ENCODE measurements around the gene HIPK1.
"Not testable (repeated sequence)": the region's sequence is repeated elsewhere in the genome, so short reads cannot be mapped to it uniquely, and the experiment has no call there.

The HIPK1 gene

GRCh38 chr1:113948151-113948550, 19.0 kb downstream of the HIPK1 start:
- H3K36me3 ChIP-seq (ENCODE audit: insufficient read depth, low read depth, low read length); H3K4me3 ChIP-seq (ENCODE audit: low read length); H3K27me3 ChIP-seq (ENCODE audit: insufficient read depth, low read length); H3K27ac ChIP-seq (ENCODE audit: low read length); H3K9me3 ChIP-seq (ENCODE audit: insufficient read depth, low read depth, low read length); H3K9ac ChIP-seq (ENCODE audit: low read depth, low read length): not testable (repeated sequence)
- peaks cover 11% of the 10 kb centered on the region; the same call in 1 of the 2 replicates for H3K4me1 ChIP-seq (ENCODE audit: insufficient read depth, low read length)

- Histone ChIP-seq H3K27ac (ENCODE audit: low read length) (no peak overlapping the region), H3K4me1 (ENCODE audit: insufficient read depth, low read length) (peaks cover 11% of the 10 kb centered on the region; the same call in 1 of the 2 replicates), H3K4me3 (ENCODE audit: low read length) (no peak overlapping the region), H3K9me3 (ENCODE audit: insufficient read depth, low read depth, low read length) (no peaks in the 10 kb centered on the region), H3K9ac (ENCODE audit: low read depth, low read length) (no peak overlapping the region), H3K36me3 (ENCODE audit: insufficient read depth, low read depth, low read length) (no peaks in the 10 kb centered on the region; the same call in 1 of the 2 replicates), H3K27me3 (ENCODE audit: insufficient read depth, low read length) (no peaks in the 10 kb centered on the region)
Measured at GRCh38 chr1:113949007-113949406, 19.9 kb downstream of the HIPK1 start.

- Histone ChIP-seq H3K4me3 (ENCODE audit: low read length) (no peak overlapping the region), H3K27me3 (ENCODE audit: insufficient read depth, low read length) (no peaks in the 10 kb centered on the region), H3K9me3 (ENCODE audit: insufficient read depth, low read depth, low read length) (no peaks in the 10 kb centered on the region), H3K27ac (ENCODE audit: low read length) (no peak overlapping the region), H3K4me1 (ENCODE audit: insufficient read depth, low read length) (peaks cover 10% of the 10 kb centered on the region; the same call in 1 of the 2 replicates), H3K36me3 (ENCODE audit: insufficient read depth, low read depth, low read length) (peaks cover 15% of the 10 kb centered on the region), H3K9ac (ENCODE audit: low read depth, low read length) (no peak overlapping the region)
Measured at GRCh38 chr1:113950908-113951307, 21.8 kb downstream of the HIPK1 start.

GRCh38 chr1:113951719-113952118, 22.6 kb downstream of the HIPK1 start:
- Histone ChIP-seq H3K9me3 (ENCODE audit: insufficient read depth, low read depth, low read length) (no peaks in the 10 kb centered on the region), H3K36me3 (ENCODE audit: insufficient read depth, low read depth, low read length) (peaks cover 20% of the 10 kb centered on the region), H3K4me3 (ENCODE audit: low read length) (no peak overlapping the region), H3K9ac (ENCODE audit: low read depth, low read length) (no peak overlapping the region), H3K4me1 (ENCODE audit: insufficient read depth, low read length) (0 out of 2 replicates have a peak, but pooled peaks cover 6% of the 10 kb centered on the region), H3K27ac (ENCODE audit: low read length) (no peak overlapping the region), H3K27me3 (ENCODE audit: insufficient read depth, low read length) (no peaks in the 10 kb centered on the region)

GRCh38 chr1:113957984-113958383, 28.9 kb downstream of the HIPK1 start:
- H3K4me3 ChIP-seq (ENCODE audit: low read length): no peak overlapping the region
- H3K27me3 ChIP-seq (ENCODE audit: insufficient read depth, low read length): no peaks in the 10 kb centered on the region
- no peak overlapping the region for H3K27ac ChIP-seq (ENCODE audit: low read length)
- no peaks in the 10 kb centered on the region for H3K9me3 ChIP-seq (ENCODE audit: insufficient read depth, low read depth, low read length)
- H3K4me1 ChIP-seq (ENCODE audit: insufficient read depth, low read length): no peaks in the 10 kb centered on the region
- H3K9ac ChIP-seq (ENCODE audit: low read depth, low read length): no peak overlapping the region
- peaks cover 61% of the 10 kb centered on the region for H3K36me3 ChIP-seq (ENCODE audit: insufficient read depth, low read depth, low read length)

GRCh38 chr1:113958691-113959090, 29.6 kb downstream of the HIPK1 start:
- no peaks in the 10 kb centered on the region for H3K9me3 ChIP-seq (ENCODE audit: insufficient read depth, low read depth, low read length)
- H3K27me3 ChIP-seq (ENCODE audit: insufficient read depth, low read length): no peaks in the 10 kb centered on the region
- no peaks in the 10 kb centered on the region for H3K4me1 ChIP-seq (ENCODE audit: insufficient read depth, low read length)
- H3K27ac ChIP-seq (ENCODE audit: low read length): no peak overlapping the region
- H3K9ac ChIP-seq (ENCODE audit: low read depth, low read length): no peak overlapping the region
- H3K4me3 ChIP-seq (ENCODE audit: low read length): no peak overlapping the region
- peaks cover 63% of the 10 kb centered on the region for H3K36me3 ChIP-seq (ENCODE audit: insufficient read depth, low read depth, low read length)

- Histone ChIP-seq H3K9ac (ENCODE audit: low read depth, low read length) (no peak overlapping the region), H3K4me3 (ENCODE audit: low read length) (no peak overlapping the region), H3K27me3 (ENCODE audit: insufficient read depth, low read length) (no peaks in the 10 kb centered on the region), H3K36me3 (ENCODE audit: insufficient read depth, low read depth, low read length) (peaks cover 72% of the 10 kb centered on the region), H3K9me3 (ENCODE audit: insufficient read depth, low read depth, low read length) (no peaks in the 10 kb centered on the region), H3K27ac (ENCODE audit: low read length) (no peak overlapping the region), H3K4me1 (ENCODE audit: insufficient read depth, low read length) (peaks cover 3% of the 10 kb centered on the region; the same call in 1 of the 2 replicates)
Measured at GRCh38 chr1:113963281-113963906, 34.3 kb downstream of the HIPK1 start.

GRCh38 chr1:113965703-113966412, 36.7 kb downstream of the HIPK1 start:
- no peak overlapping the region for H3K27ac ChIP-seq (ENCODE audit: low read length)
- no peak overlapping the region for H3K4me3 ChIP-seq (ENCODE audit: low read length)
- no peaks in the 10 kb centered on the region for H3K9me3 ChIP-seq (ENCODE audit: insufficient read depth, low read depth, low read length)
- no peak overlapping the region for H3K9ac ChIP-seq (ENCODE audit: low read depth, low read length)
- H3K4me1 ChIP-seq (ENCODE audit: insufficient read depth, low read length): peaks cover 3% of the 10 kb centered on the region; the same call in 1 of the 2 replicates
- no peaks in the 10 kb centered on the region for H3K27me3 ChIP-seq (ENCODE audit: insufficient read depth, low read length)
- H3K36me3 ChIP-seq (ENCODE audit: insufficient read depth, low read depth, low read length): peaks cover 80% of the 10 kb centered on the region

GRCh38 chr1:113972954-113973353, 43.8 kb downstream of the HIPK1 start:
- H3K4me1 ChIP-seq (ENCODE audit: insufficient read depth, low read length): peaks cover 26% of the 10 kb centered on the region
- H3K9ac ChIP-seq (ENCODE audit: low read depth, low read length): no peak overlapping the region
- no peak overlapping the region for H3K27ac ChIP-seq (ENCODE audit: low read length)
- peaks cover 64% of the 10 kb centered on the region for H3K36me3 ChIP-seq (ENCODE audit: insufficient read depth, low read depth, low read length)
- no peak overlapping the region for H3K4me3 ChIP-seq (ENCODE audit: low read length)
- H3K27me3 ChIP-seq (ENCODE audit: insufficient read depth, low read length): no peaks in the 10 kb centered on the region
- no peaks in the 10 kb centered on the region for H3K9me3 ChIP-seq (ENCODE audit: insufficient read depth, low read depth, low read length)

GRCh38 chr1:113975211-113975895, 46.2 kb downstream of the HIPK1 start:
- no peak overlapping the region for H3K9ac ChIP-seq (ENCODE audit: low read depth, low read length)
- no peaks in the 10 kb centered on the region for H3K9me3 ChIP-seq (ENCODE audit: insufficient read depth, low read depth, low read length)
- no peaks in the 10 kb centered on the region for H3K27me3 ChIP-seq (ENCODE audit: insufficient read depth, low read length)
- peaks cover 41% of the 10 kb centered on the region for H3K36me3 ChIP-seq (ENCODE audit: insufficient read depth, low read depth, low read length)
- H3K4me1 ChIP-seq (ENCODE audit: insufficient read depth, low read length): peaks cover 46% of the 10 kb centered on the region
- H3K27ac ChIP-seq (ENCODE audit: low read length): no peak overlapping the region
- no peak overlapping the region for H3K4me3 ChIP-seq (ENCODE audit: low read length)

GRCh38 chr1:113976609-113977278, 47.6 kb downstream of the HIPK1 start:
- H3K9me3 ChIP-seq (ENCODE audit: insufficient read depth, low read depth, low read length): no peaks in the 10 kb centered on the region
- peak overlapping the region; percentile 43; the same call in 1 of the 2 replicates for H3K9ac ChIP-seq (ENCODE audit: low read depth, low read length)
- H3K4me1 ChIP-seq (ENCODE audit: insufficient read depth, low read length): peaks cover 53% of the 10 kb centered on the region
- peaks cover 42% of the 10 kb centered on the region for H3K36me3 ChIP-seq (ENCODE audit: insufficient read depth, low read depth, low read length)
- H3K27ac ChIP-seq (ENCODE audit: low read length): peak overlapping the region; percentile 45
- peak overlapping the region; percentile 39 for H3K4me3 ChIP-seq (ENCODE audit: low read length)
- H3K27me3 ChIP-seq (ENCODE audit: insufficient read depth, low read length): no peaks in the 10 kb centered on the region

All from iPS-20b (cell line).